ENCODE data around the gene SPRN. TPM values are rescaled to one million over a fixed set of nuclear protein-coding genes. Genes with fewer than 3 reads are reported as not detected.

Gene SPRN
- total and polyA plus RNA-seq, 2 donors (not counting 1 experiment from before 2014, with no cell fraction given), result not detected

GRCh38 chr10:133421336-133422222 is 2.8 kb downstream of the SPRN start:
- no peak overlapping the region for H3K9ac ChIP-seq (ENCODE audit: low read length)
- H3K9me3 ChIP-seq (ENCODE audit: control extremely low read depth in 1 of 3, control insufficient read depth in 2 of 3, insufficient read depth in 1 of 3, low read length in 2 of 3), result no peaks in the 10 kb centered on the region
- no peak overlapping the region for H3K27ac Mint-ChIP-seq
- ATAC-seq (ENCODE audit: low read depth) (no peak), DNase-seq (no peak)
- H3K4me1 ChIP-seq (ENCODE audit: control insufficient read depth in 2 of 2, insufficient read depth in 2 of 2, low read length in 2 of 2), result peaks cover 2 to 5% of the 10 kb centered on the region in 2 donors
- H3K4me1 Mint-ChIP-seq, result peaks cover 6% of the 10 kb centered on the region
- TF ChIP-seq CTCF (IDR thresholded peaks at IDR 0.05) (no peak), EZH2 (IDR thresholded peaks at IDR 0.05; ENCODE audit: borderline replicate concordance, insufficient read depth, low read depth, low read length, poor library complexity, severe bottlenecking) (no peak)
- H3K36me3 ChIP-seq (replicated peaks in 1 of 2; ENCODE audit: control extremely low read depth in 1 of 2, control insufficient read depth in 1 of 2, extremely low read depth in 1 of 2, insufficient read depth in 2 of 2, low read length in 1 of 2), result peaks cover 0 to 9% of the 10 kb centered on the region in 2 experiments
- H3K9me3 Mint-ChIP-seq (ENCODE audit: insufficient read depth), result no peaks in the 10 kb centered on the region
- H3K27me3 Mint-ChIP-seq, result no peaks in the 10 kb centered on the region
- H3K4me3 ChIP-seq (ENCODE audit: control extremely low read depth in 1 of 5, extremely low read depth in 1 of 5, insufficient read depth in 1 of 5, low read depth in 2 of 5, low read length in 4 of 5), result no peak overlapping the region
- peaks cover 0 to 4% (median 2%) of the 10 kb centered on the region in 4 experiments for H3K27me3 ChIP-seq (replicated peaks in 1 of 4; ENCODE audit: control extremely low read depth in 1 of 4, control insufficient read depth in 3 of 4, insufficient read depth in 4 of 4, low read length in 3 of 4)
- CTCF ChIA-PET, result interaction anchor here (1.2 kb wide), 1 partner anchor 92 kb away, joined by 4 read pairs; no protein-coding TSS in a partner anchor
- intact Hi-C loops (cut with micrococcal nuclease), result no loop called here
- no peak overlapping the region for H3K4me2 ChIP-seq (replicated peaks; ENCODE audit: low read depth, low read length, poor library complexity, severe bottlenecking)
- peaks cover 37% of the 10 kb centered on the region for H4K20me1 ChIP-seq (ENCODE audit: control insufficient read depth, insufficient read depth, low read length, poor library complexity, severe bottlenecking)
- H3K27ac ChIP-seq (ENCODE audit: low read length in 2 of 2), result no peak overlapping the region
- no peak overlapping the region for H2AFZ ChIP-seq (ENCODE audit: insufficient read depth, low read depth, low read length, poor library complexity, severe bottlenecking)
- H3K79me2 ChIP-seq (ENCODE audit: control insufficient read depth, insufficient read depth, low read length), result peaks cover 20% of the 10 kb centered on the region
- H3K4me3 Mint-ChIP-seq, result no peak overlapping the region
- 92% methylated on average over 16 of the region's 17 CpGs for WGBS (ENCODE audit: insufficient coverage)
- POLR2A ChIA-PET, result no interaction called here

- H3K4me2 ChIP-seq (replicated peaks; ENCODE audit: low read depth, low read length, poor library complexity, severe bottlenecking), result no peak overlapping the region
- ChIA-PET POLR2A (no interaction called here), CTCF (no interaction called here)
- ATAC-seq (ENCODE audit: low read depth), result no peak
- H3K9ac ChIP-seq (ENCODE audit: low read length), result no peak overlapping the region
- H3K79me2 ChIP-seq (ENCODE audit: control insufficient read depth, insufficient read depth, low read length), result peaks cover 25% of the 10 kb centered on the region
- Mint-ChIP-seq H3K9me3 (ENCODE audit: insufficient read depth) (no peaks in the 10 kb centered on the region), H3K27ac (no peak overlapping the region), H3K27me3 (no peaks in the 10 kb centered on the region), H3K4me1 (peaks cover 6% of the 10 kb centered on the region), H3K4me3 (no peak overlapping the region)
- no peak for DNase-seq
- intact Hi-C loops (cut with micrococcal nuclease), result no loop called here
- H3K4me3 ChIP-seq (ENCODE audit: control extremely low read depth in 1 of 5, extremely low read depth in 1 of 5, insufficient read depth in 1 of 5, low read depth in 2 of 5, low read length in 4 of 5), result no peak overlapping the region
- H3K27me3 ChIP-seq (replicated peaks in 1 of 4; ENCODE audit: control extremely low read depth in 1 of 4, control insufficient read depth in 3 of 4, insufficient read depth in 4 of 4, low read length in 3 of 4), result peaks cover 0 to 4% (median 2%) of the 10 kb centered on the region in 4 experiments
- no peaks in the 10 kb centered on the region for H3K9me3 ChIP-seq (ENCODE audit: control extremely low read depth in 1 of 3, control insufficient read depth in 2 of 3, insufficient read depth in 1 of 3, low read length in 2 of 3)
- no peak overlapping the region for H2AFZ ChIP-seq (ENCODE audit: insufficient read depth, low read depth, low read length, poor library complexity, severe bottlenecking)
- H4K20me1 ChIP-seq (ENCODE audit: control insufficient read depth, insufficient read depth, low read length, poor library complexity, severe bottlenecking), result peaks cover 42% of the 10 kb centered on the region
- no peak for TF ChIP-seq EZH2 (IDR thresholded peaks at IDR 0.05; ENCODE audit: borderline replicate concordance, insufficient read depth, low read depth, low read length, poor library complexity, severe bottlenecking)
- TF ChIP-seq CTCF (IDR thresholded peaks at IDR 0.05), result no peak
- peaks cover 3 to 11% of the 10 kb centered on the region in 2 experiments for H3K36me3 ChIP-seq (replicated peaks in 1 of 2; ENCODE audit: control extremely low read depth in 1 of 2, control insufficient read depth in 1 of 2, extremely low read depth in 1 of 2, insufficient read depth in 2 of 2, low read length in 1 of 2)
- no peak overlapping the region for H3K27ac ChIP-seq (ENCODE audit: low read length in 2 of 2)
- peaks cover 2 to 5% of the 10 kb centered on the region in 2 donors for H3K4me1 ChIP-seq (ENCODE audit: control insufficient read depth in 2 of 2, insufficient read depth in 2 of 2, low read length in 2 of 2)
- 78% methylated on average over 5 of the region's 6 CpGs for WGBS (ENCODE audit: insufficient coverage)
Observed at GRCh38 chr10:133420579-133420978, 3.8 kb downstream of the SPRN start.
